ENCODE data around the gene MAB21L2.

MAB21L2 gene

DNA sequence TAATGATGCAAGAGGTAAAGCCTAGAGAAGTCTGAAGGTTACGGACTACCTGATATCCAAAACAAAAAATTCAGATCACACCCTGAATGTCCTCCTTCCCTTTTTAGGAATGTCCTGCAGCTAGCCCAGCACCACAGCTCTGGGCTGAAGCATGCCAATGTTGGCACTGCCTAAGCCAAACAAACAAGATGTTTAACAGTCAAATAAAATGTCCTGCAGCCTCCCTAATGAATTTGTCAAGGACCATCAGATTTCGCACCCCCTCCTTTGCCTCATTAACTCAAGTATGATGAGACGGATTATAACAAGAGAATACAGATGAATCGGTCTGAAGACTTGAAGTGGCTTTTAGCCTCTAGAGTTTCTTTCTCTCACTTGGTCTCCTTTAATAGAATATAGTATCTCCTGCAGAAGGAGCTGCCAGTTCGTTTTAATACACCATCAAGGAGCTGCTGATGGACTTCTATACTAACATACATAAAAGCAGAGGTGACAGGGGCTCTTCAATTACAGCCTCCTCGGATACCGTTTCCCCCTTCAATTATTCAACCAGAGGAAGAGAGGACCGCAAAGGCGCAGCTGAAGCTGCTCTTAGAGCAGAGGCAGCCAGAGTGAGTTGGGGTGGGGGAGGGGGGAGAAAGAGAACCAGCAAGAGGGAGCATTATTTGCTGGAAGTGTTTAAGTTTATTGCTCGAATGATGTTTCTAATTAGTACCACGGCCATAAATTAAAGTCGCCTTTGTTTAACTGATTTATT, 3.0 kb upstream of the MAB21L2 start:
- no peak for DNase-seq

DNA sequence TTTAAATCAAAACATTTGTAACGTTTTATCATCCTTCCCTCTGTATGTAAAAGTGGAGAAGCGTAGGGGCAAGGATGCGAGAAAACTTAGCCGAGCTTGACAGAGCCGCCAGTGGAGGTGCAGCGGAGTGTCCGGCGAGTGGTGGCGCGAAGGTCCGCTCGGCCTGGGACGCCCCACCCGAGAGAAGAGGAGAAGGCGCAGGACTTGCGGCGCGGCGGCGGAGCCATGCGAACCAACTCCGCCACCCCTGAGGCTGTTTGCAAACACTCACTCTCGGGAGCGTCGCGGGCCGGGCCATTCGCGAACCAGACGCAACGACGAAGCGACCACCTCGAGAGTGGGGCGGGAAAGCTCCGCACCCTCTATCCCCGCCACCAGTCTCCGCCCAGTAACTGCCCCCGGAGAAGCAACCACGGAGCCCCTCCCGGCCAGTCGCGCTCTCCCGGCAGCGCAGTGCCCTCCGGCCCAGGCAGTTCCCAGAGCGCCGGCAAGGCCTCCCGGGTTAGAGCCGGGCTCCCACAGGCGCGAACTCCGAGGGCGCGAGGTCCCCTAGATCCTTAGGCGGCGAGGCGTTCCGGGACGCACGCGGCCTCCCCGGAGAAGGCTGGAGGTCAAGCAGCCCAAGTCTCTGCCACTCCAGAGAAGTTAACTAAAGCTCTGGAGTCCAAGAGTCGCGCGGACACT, 2.3 kb upstream of the MAB21L2 start:
- no peak for DNase-seq

DNA sequence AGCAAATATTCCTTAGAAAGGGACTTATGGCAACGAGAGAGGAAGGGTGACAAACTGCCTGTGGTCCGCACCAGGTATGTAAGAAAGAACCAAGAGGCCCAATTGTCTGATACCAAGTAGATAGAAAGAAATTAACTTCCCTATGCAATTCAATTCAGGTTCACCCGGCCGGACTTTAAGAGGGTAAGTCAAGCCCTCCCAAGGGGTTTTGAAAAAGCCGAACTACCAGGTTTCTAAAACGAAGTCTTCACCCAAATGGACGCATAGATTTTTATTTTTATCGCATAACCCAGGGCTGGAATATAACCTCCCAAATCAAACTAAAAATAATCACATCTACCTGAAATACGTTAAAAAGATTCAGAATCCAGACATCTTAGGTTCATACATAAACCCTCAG, 1.6 kb upstream of the MAB21L2 start:
- DNase-seq: no peak

DNA sequence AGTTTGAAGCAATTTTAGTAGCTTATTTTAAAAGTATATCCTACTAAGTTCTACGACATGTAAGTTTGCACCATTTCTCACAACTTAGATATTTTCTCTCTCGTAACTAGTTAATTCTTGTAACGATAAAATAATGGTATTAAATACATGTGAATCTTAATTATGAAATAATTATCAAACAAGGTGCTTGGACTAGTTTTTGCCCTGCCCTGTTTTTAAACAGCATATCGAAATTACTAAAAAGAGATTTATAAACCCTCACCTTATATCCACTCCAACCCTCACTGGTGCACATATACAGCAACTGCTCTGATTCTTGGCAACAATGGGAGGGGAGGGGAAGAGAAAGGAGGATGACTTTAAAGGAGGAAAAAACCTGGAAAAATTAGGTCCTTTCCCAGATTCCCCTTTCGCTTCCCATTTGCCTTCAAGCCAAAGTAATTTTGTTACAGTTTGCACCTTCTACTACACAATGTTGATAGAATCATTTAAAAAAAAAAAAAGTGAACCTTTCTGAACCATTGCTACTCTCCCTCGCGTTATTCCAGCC, 820 bp upstream of the MAB21L2 start:
- DNase-seq: no peak

DNA sequence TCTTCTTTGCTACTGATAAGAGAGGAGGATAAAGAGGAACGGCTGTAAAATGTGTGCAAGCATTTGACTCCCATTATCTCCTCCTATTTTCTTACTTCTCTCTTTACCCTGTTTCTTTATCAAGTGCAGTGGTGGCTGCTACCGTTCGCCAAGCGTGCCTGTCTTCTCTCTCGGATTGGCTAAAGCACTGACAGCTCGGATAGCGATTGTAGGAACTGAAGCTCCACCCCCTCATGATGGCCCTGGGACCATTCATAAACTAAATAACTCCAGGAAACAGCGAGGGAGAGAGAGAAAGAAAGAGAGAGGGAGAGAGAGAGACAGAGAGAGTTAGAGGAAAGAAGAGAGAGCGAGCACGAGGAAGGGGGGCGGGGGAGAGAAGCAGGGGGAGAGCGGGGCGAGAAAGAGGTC, 305 bp upstream of the MAB21L2 start:
- no peak for DNase-seq

DNA sequence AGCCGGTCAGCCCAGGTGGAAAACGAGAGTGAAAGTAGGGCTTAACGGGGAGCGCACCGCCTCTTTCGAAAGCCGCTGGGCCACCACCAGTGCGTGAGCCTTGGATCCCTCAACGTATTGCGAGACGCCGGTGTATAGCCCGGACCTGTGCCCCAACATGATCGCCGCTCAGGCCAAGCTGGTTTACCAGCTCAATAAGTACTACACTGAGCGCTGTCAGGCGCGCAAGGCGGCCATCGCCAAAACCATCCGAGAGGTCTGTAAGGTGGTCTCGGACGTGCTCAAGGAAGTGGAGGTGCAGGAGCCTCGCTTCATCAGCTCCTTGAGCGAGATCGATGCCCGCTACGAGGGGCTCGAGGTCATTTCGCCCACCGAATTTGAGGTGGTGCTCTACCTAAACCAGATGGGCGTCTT, 929 bp downstream of the MAB21L2 start:
- no peak for DNase-seq

DNA sequence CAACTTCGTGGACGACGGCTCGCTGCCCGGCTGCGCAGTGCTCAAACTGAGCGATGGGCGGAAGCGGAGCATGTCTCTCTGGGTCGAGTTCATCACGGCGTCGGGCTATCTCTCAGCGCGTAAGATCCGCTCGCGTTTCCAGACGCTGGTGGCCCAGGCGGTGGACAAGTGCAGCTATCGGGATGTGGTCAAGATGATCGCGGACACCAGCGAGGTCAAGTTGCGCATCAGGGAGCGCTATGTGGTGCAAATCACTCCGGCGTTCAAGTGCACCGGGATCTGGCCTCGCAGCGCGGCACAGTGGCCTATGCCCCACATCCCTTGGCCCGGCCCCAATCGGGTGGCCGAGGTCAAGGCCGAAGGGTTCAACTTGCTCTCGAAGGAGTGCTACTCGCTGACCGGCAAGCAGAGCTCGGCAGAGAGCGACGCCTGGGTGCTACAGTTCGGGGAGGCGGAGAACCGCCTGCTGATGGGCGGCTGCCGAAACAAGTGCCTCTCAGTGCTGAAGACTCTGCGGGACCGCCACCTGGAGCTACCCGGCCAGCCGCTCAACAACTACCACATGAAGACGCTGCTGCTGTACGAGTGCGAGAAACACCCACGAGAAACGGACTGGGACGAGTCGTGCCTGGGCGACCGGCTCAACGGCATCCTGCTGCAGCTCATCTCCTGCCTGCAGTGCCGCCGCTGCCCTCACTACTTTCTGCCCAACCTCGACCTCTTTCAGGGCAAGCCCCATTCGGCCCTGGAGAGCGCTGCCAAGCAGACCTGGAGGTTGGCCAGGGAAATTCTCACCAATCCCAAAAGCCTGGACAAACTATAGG, 1.5 kb downstream of the MAB21L2 start:
- no peak for DNase-seq

DNA sequence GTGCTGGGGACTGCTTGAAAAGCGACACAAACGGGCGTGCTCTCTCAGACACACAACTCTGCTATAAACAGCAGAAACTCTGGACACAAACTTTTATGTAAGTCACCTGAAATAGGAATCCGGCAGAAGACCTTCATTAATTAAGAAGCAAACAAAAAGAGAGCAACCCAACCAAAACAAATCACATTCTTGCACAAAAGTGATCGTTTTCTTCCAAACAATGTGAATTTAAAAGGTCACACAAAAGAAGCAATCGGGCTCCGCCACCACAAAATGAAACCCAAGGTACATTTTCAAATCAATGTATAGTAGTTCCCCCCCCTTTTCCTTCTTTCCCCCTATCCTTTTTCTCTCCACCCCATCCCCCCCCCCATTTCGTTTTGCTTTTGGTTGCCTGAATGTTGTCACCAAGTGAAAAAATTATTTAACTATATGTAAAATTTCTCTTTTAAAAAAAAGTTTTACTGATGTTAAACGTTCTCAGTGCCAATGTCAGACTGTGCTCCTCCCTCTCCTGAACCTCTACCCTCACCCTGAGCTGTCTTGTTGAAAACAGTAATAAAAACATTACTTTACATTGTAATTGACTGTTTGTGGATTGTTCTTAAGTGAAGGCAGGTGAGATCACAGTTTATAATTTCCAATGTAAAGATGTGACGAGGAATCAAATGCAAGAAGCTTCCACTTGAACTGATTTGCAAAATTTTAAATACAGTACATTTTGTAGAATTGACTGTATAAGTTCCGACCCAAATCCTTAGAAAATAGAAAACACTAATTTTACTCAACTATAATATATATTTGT, 2.4 kb downstream of the MAB21L2 start:
- DNase-seq: no peak

DNA sequence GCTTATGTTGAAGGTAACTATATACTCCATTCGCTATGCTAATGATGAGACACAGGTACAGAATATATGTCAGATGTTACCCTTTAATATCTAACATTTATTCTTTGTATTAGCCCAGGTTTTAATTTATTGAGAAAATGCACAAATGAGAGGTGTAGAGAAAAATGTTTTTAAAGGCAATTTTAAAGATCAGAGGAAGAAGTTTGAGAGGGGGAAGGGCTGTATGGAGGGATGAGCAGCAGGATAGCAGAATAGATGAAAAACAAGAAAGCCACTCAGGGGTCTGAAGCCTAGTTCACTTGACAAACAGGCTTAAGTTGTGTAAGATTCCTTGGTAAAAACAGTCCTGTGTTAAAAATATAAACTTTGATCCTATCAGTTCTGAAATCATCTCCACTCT, 3.7 kb downstream of the MAB21L2 start:
- DNase-seq: no peak

DNA sequence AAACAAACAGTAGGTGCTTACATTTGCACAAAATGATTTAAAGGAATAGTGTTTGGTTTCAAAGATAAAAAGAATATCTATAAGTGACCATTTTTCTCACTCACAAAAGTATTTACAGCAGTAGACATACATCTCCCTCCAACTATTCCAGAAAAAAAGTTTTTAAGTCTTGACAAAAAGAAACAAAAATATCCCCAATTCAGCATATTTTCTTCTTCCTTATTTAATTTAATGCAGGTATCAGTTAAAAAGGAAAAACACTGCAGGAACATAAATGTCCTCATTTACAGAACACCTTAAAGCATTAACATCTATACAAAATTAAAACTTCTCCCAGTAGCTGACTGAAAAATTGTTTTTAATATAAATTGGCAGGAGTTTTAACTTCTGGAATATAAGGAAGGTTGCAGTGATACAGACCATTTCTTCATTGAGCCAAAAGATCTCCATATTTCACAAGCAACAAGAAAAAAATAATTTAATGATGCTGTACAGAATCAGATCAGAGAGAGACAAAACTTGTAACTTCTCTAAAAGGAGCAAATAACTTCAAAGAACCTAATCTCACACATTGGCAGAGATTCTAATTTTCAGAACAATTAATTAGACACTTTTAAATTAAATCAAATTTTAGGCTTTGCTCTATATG, 4.3 kb downstream of the MAB21L2 start:
- DNase-seq: no peak

DNA sequence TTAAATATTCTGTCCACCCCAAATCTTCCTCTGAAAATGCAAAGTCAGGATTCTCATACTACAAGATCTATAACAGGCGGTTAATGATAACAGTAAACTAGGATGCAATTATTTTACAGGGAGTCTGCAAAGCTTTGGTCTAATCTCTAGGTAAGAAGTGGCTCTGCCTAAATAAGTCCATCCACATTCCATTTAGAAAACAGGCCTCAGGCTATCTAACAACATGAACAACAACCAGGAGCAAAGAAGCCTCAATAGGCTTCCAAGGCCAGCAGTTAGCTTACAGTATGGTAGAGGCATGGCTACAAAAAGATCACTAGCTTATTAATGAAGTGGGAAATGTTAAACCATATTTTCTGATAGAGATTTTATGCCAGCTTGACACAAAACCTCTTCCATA, 6.4 kb downstream of the MAB21L2 start:
- no peak for DNase-seq

DNA sequence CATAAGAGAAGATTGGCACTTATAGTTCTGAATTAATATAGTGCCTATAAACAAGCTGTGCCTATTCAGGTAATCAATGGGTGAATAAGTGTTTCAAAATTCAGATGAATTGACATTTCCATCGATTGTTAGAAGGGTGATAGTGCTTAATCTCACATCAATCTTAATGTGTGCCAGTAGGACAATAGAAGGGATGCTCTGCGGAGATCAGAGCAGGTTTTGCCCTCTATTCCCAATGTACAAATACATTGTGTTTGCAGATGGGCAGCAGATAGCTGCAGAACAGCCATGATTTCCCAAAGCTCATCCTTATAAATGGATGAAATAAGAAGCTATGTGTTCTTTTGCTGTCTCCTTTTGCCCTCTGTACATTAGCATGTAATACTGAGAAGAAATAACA, 7.2 kb downstream of the MAB21L2 start:
- DNase-seq: no peak

DNA sequence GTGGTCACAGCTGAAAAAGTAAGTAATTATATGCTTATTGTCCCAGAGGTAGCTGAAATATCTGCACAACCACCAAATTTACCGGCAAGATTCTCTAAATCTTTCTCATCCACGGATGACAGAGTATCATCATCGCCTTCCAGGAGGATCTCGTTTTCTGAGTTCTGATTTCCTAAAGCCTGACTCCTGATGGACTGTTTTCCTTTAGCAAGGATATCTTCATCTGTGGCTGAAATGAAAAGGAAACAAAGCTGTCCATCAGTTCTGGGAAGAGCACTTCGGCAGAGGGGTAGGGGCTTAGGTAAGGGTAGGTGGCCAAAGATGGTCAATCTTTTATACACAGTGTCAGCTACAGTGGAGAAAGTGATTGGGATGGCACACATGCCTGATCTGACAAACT, 8.7 kb downstream of the MAB21L2 start:
- peak; percentile 2 for DNase-seq

DNA sequence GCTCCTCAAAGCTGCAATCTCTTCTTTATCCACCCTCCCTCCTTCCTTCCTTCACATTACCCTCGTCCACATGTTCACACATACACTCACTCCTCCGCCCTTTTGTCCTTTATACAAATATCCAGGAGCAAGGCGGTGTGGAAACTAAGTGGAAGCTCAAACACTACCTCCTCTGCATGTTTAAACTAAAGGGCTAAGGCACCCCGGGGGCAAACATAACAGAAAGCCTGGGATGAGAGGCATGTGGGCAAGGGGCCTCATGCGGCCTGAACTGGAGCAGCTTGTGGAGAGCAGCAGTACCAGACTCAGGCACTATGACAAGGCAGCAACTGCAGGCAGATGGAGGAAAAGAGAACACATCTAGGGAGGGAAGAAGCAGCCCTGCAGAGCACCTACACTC, 9.5 kb downstream of the MAB21L2 start:
- peak; percentile 90 for DNase-seq

DNA sequence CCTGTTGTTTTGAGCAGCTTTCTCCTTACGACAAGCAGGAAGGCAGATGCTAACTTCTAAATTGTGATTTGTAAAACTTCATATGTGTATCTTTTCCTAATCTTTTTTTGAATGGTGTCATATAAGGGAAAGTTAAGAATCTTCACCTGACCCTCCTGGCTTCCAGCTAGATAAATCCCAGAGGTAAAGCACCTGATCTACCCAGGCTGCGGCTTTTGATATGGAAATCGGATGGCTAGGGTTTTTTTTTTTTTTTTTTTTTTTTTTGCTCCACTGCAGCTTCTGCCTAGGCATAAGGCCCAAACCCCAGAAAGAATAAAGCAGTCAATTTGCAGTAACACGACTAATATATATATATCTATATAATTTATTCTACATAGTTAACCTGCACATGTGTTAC, 10.0 kb downstream of the MAB21L2 start:
- peak; percentile 63 for DNase-seq

DNA sequence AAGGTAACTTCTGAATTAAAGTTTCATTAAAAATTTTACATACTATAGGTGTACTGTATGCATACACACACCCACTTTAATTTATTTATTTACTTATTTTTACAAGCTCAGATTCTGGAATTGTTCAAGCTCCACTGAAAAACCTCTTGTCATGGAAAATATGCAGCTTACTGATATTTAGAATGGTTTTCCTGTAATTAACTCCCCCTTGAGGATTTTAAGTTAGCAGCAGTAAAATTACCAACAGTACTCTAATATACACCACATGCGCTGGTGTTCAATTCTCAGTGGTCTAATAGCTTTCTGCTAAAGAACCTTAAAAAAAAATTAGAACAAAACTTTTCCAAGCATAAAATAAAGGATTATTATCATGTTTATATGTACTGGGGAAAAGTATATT, 12.0 kb downstream of the MAB21L2 start:
- DNase-seq: peak; percentile 16

DNA sequence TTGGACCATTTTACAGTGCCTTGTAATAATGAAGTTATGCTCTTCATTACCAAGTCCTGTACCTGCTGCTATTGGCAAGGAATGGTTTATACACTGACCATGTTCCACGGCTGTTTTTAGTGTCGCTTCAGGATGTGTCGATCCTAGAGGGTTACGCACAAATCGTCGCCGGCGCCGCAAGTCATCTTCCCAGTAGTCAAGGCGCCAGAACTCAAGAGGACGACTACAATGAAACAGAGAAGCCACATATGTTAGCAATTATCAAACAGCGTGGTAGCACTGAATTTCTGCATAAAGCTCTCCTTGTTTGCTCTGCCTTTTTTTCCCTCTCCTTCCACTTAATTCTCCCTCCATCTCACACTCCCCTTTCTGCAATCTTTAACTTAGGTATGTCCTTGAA, 17.0 kb downstream of the MAB21L2 start:
- DNase-seq: no peak

DNA sequence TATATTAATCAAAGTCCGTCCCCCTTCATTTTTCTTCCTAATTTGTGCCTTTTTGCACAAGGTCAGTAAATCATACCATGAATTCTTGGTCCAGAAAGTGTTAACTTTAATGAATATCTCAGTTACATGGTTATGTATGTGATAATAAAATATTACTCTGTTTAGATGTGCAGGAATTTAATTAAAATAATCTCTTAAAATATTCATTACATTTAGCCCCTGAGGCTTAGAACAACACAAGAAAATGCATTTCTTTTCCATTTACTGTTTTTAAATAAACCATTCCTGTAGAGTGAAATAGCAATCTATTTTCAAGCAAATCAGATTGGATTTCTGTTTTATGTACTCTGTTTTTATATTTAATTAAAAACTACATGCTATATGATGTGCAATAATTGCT, 17.6 kb downstream of the MAB21L2 start:
- DNase-seq: no peak

DNA sequence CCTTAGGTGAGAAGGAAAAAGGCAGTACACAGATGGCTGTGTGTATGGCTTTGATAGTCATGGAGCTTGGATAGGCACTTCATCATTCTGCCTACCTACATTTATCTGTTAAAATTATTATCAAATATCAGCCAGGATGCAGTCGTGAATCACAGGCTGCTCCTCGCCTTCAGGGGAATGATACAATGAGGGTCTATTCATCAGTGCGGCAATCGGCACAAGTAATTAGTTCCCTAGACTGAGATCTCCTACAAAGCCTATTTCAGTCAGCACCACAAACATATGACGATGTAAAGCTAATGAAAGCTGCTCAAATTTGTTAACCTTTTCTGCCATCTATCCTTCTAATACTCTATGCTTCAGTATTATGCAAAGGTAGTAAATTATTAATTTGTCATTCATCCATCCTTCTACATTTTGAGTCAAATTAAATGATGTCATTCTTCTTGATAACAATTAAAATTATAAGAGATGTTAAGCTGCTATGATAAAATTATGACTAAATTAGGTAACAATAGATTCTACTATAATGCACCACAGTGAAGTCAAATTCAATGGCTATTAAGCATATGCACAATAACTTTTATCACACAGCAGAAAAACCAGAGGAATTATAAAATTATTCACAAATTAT, 19.0 kb downstream of the MAB21L2 start:
- DNase-seq: peak; percentile 1

DNA sequence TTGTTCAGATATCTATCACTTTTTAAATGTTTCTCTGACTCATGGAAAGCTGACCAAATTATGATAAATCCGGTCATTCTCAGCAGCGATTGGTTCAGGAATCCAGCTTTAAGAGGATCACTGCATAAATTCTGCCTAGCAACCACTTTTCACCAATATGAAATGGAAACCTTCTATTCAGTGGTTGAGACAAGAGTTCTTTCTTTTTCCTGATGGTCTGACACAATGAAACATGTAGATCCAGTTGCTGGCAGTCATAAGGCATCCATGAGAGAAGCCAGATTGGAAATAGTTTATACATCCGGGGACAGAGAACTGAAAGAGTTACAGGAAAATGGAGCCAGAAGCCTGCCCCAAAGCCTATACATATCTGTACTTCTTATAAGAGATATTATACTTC, 27.2 kb downstream of the MAB21L2 start:
- DNase-seq: no peak

DNA sequence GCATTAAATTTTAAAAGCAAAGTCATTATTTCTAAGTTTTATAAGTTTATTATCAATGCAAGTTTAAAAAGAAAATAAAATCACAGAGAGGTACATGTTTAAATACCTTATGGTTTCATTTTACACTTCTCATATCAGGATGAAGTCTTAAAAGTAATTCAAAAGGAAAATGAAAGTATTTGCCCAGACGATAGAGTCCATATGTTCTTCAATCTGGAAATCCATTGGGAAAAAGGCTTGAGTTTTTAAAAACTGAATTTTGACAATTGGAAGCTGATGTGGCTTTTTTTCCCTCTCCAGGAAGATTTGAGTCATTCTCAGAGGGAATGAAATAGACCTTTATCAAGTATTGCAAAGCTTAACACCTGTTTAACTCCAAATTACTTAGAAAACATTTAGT, 37.1 kb downstream of the MAB21L2 start:
- DNase-seq: no peak

DNA sequence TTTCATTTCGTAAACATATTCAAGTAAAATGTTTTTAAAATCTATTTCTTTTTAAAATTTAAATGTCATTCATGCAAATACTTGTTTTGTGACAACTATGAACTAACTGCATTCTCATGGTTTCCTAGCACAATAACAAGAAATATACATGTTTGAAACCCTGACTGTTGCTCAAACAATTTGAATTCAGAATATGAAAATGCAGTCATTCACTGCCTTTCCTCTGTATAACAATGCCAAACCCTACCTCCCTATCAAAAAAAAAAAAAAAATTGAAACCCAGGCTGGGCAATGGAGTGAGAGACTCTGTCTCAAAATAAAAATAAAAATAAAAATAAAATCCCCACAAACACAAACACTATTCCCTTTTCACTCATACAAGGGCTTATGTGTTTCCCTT, 42.1 kb downstream of the MAB21L2 start:
- no peak for DNase-seq
